ENCODE data around the gene OSBPL10. TPM values are rescaled to one million over a fixed set of nuclear protein-coding genes. Genes with fewer than 3 reads are reported as not detected.
"Not testable (repeated sequence)": the region's sequence is repeated elsewhere in the genome, so short reads cannot be mapped to it uniquely, and the experiment has no call there.

The OSBPL10 gene
- total and polyA plus RNA-seq, 8 donors: 26.6 to 42.6 (median 38.6) TPM

DNA sequence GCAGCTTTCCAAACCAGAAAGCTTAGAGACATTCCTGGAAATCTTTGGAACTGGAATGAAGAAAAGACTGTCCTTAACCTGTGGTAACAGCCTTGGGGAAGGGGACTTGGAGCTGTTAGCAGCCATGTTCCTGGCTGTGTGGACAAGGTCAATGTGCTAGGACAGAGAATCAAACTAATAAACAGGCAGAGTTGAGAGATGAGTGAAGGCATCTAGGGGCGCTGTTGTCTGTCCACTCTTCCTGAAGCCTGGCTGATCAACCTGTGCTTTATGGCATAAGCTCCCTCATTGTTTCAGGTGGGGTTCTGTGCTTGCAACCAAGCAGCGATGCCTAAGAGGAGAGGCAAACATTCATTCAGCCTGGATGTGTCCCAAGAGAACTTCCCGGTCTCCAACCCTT lies 19.8 kb upstream of the OSBPL10 start:
- H3K36me3 ChIP-seq: no peaks in the 10 kb centered on the region
- no peak for DNase-seq
- intact Hi-C loops (cut with DNase I): no loop called here
- no peaks in the 10 kb centered on the region for H3K9me3 ChIP-seq
- no peak overlapping the region for H3K4me3 ChIP-seq
- no peaks in the 10 kb centered on the region for H3K27me3 ChIP-seq
- ATAC-seq: no peak
- H3K27ac ChIP-seq: no peak overlapping the region
- H3K4me1 ChIP-seq: no peaks in the 10 kb centered on the region
- TF ChIP-seq, protein P1, sequence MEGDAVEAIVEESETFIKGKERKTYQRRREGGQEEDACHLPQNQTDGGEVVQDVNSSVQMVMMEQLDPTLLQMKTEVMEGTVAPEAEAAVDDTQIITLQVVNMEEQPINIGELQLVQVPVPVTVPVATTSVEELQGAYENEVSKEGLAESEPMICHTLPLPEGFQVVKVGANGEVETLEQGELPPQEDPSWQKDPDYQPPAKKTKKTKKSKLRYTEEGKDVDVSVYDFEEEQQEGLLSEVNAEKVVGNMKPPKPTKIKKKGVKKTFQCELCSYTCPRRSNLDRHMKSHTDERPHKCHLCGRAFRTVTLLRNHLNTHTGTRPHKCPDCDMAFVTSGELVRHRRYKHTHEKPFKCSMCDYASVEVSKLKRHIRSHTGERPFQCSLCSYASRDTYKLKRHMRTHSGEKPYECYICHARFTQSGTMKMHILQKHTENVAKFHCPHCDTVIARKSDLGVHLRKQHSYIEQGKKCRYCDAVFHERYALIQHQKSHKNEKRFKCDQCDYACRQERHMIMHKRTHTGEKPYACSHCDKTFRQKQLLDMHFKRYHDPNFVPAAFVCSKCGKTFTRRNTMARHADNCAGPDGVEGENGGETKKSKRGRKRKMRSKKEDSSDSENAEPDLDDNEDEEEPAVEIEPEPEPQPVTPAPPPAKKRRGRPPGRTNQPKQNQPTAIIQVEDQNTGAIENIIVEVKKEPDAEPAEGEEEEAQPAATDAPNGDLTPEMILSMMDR (IDR thresholded peaks at IDR 0.05): no peak

DNA sequence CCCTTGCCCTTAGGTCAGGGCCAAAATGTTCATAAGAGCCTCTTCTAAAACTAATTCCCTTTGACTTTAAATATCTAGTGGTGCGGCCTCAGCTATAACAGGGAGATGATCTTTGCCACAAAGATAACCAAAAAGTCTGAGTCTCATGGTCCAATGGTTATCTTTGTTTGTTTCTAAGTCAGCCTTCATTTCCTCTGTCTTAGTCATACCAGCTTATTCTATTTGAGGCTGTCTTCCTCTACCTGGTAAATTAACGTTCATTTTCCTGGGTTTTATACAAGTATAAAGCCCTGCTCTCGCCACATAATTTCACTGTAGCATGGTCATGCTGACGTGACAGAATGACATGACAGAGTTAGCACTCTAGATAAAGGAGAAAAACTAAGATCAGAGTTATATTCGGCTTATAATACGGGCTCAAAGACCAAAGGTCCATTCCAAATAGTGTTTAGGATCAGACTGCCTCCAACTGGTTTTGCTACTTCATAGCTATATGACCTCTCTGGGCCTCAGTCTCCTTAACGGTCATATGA lies 18.9 kb upstream of the OSBPL10 start:
- Histone ChIP-seq H3K27me3 (no peaks in the 10 kb centered on the region), H3K4me1 (no peaks in the 10 kb centered on the region), H3K27ac (no peak overlapping the region), H3K36me3 (no peaks in the 10 kb centered on the region), H3K4me3 (no peak overlapping the region), H3K9me3 (no peaks in the 10 kb centered on the region)
- ATAC-seq (no peak), DNase-seq (no peak)
- intact Hi-C loops (cut with DNase I): no loop called here
- TF ChIP-seq, protein P1 (IDR thresholded peaks at IDR 0.05): no peak

DNA sequence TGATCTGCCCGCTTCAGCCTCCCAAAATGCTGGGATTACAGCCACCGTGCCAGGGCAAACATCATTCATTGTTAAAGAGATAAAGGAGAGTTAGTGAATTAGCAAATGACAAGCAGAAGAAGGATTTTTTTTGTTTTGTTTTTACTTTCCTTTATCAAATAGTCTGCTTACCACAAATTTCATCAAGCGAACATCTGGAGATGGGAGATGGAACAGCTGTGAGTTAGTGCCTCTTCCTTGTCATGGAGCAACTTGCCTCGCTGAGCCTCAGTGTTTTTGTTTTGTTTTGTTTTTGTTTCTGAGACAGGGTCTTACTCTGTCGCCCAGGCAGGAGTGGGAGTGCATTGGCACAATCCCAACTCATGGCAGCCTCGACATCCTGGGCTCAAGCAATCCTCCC lies 16.4 kb upstream of the OSBPL10 start:
- H3K36me3 ChIP-seq: no peaks in the 10 kb centered on the region
- no peaks in the 10 kb centered on the region for H3K4me1 ChIP-seq
- no peaks in the 10 kb centered on the region for H3K27me3 ChIP-seq
- TF ChIP-seq, protein P1 (IDR thresholded peaks at IDR 0.05): no peak
- no peak overlapping the region for H3K27ac ChIP-seq
- intact Hi-C loops (cut with DNase I): no loop called here
- no peak overlapping the region for H3K4me3 ChIP-seq
- DNase-seq (no peak), ATAC-seq (no peak)
- peaks cover 0 to 3% of the 10 kb centered on the region in 2 donors for H3K9me3 ChIP-seq

DNA sequence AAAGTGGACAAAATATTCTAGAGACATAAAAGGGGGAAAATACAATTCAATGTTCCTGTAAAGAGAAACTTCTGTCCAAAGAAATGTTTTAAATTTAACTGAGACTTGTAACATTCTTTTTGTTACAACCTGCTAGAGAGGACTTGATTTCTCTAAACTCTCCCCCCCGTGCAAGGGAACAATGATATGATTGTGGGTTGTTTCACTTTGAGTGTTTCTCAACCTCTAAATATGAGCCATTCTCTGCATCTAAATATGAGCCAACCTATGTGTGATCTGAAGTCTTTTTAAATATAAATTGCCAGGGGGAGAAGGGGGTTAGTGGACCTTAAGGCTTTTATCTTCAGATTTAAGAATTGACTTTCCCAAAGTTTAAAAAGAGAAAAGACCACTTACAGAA lies 15.1 kb upstream of the OSBPL10 start:
- TF ChIP-seq, protein P1 (IDR thresholded peaks at IDR 0.05): no peak
- ATAC-seq (no peak), DNase-seq (no peak)
- Histone ChIP-seq H3K36me3 (no peaks in the 10 kb centered on the region), H3K4me1 (no peaks in the 10 kb centered on the region), H3K4me3 (no peak overlapping the region), H3K9me3 (peaks cover 0 to 16% of the 10 kb centered on the region in 2 donors), H3K27ac (no peak overlapping the region), H3K27me3 (no peaks in the 10 kb centered on the region)
- intact Hi-C loops (cut with DNase I): no loop called here

DNA sequence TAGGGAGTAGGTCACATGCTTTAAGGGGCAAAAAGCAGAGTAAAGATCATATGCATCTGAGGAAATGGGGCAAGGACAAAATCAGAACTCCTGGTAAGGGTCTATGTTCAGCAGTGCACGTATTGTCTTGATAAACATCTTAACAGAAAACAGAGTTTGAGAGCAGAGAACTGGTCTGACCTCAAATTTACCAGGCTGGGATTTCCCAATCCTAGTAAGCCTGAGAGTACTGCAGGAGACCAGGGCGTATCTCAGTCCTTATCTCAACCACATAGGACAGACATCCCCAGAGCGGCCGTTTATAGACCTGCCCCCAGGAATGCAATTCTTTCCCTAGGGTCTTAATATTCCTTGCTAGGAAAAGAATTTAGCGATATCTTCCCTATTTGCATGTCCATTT lies 14.0 kb upstream of the OSBPL10 start:
- peaks cover 0 to 28% of the 10 kb centered on the region in 2 donors for H3K9me3 ChIP-seq
- DNase-seq; H3K4me1 ChIP-seq; H3K4me3 ChIP-seq; H3K36me3 ChIP-seq; H3K27ac ChIP-seq; H3K27me3 ChIP-seq; ATAC-seq; intact Hi-C loops (cut with DNase I): not testable (repeated sequence)

DNA sequence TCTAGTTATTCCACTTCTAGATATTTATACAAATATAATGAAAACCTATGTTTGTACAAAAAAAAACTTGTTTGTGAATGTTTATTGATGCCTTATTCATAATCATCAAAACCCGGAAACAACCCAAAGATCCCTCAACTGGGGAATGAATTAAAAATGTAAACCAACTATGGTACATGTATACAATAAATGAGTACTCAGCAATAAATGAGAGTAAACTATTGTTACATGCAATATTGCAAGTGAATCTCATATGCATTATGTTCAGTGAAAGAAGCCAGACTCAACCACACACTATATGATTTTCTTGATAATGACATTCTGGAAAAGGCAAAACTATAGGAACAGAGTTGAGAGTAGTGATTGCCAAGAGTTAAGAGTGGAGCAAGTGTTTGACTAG lies 12.8 kb upstream of the OSBPL10 start:
- no peak overlapping the region for H3K4me3 ChIP-seq
- H3K9me3 ChIP-seq: peaks cover 0 to 39% of the 10 kb centered on the region in 2 donors
- intact Hi-C loops (cut with DNase I): no loop called here
- TF ChIP-seq, protein P1 (IDR thresholded peaks at IDR 0.05): no peak
- H3K27ac ChIP-seq: no peak overlapping the region
- no peaks in the 10 kb centered on the region for H3K36me3 ChIP-seq
- no peak for ATAC-seq
- no peaks in the 10 kb centered on the region for H3K27me3 ChIP-seq
- no peak for DNase-seq
- no peaks in the 10 kb centered on the region for H3K4me1 ChIP-seq

DNA sequence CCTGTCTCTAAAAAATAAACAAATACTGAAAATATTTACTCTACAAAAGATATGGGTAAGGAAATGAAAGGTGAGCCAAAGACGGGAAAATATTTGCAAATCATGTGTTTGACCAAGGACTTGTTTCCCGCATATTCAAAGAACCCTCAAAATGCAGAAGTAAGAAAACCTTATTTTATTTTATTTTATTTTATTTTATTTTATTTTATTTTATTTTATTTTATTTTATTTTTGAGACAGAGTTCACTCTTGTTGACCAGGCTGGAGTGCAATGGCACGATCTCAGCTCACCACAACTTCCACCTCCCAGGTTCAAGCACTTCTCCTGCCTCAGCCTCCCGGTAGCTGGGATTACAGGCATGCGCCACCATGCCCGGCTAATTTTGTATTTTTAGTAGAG lies 11.9 kb upstream of the OSBPL10 start:
- H3K36me3 ChIP-seq; H3K4me1 ChIP-seq; H3K4me3 ChIP-seq; ATAC-seq; H3K27me3 ChIP-seq; DNase-seq; intact Hi-C loops (cut with DNase I); H3K27ac ChIP-seq: not testable (repeated sequence)
- peaks cover 0 to 43% of the 10 kb centered on the region in 2 donors for H3K9me3 ChIP-seq
